Stimulated activated CD4-positive, alpha-beta T cell treated with anti-CD3 and anti-CD28 coated beads, Interleukin-12 subunit alpha, Interleukin-12 subunit beta, amount 100 ng/mL, for 4 hours (primary cell): ENCODE data around the gene IMMP2L.

Experiments
- DNase-seq: peaks from one replicate; pipeline ENCODE4 v3.0.0-alpha.2; 2020

Gene IMMP2L

GRCh38 chr7:111556977-111557376, 5.3 kb downstream of the IMMP2L start:
- no peak for DNase-seq

GRCh38 chr7:111554086-111554485, 8.2 kb downstream of the IMMP2L start:
- DNase-seq: no peak

- no peak for DNase-seq
Observed at GRCh38 chr7:111541067-111541466, 21.2 kb downstream of the IMMP2L start.

DNA sequence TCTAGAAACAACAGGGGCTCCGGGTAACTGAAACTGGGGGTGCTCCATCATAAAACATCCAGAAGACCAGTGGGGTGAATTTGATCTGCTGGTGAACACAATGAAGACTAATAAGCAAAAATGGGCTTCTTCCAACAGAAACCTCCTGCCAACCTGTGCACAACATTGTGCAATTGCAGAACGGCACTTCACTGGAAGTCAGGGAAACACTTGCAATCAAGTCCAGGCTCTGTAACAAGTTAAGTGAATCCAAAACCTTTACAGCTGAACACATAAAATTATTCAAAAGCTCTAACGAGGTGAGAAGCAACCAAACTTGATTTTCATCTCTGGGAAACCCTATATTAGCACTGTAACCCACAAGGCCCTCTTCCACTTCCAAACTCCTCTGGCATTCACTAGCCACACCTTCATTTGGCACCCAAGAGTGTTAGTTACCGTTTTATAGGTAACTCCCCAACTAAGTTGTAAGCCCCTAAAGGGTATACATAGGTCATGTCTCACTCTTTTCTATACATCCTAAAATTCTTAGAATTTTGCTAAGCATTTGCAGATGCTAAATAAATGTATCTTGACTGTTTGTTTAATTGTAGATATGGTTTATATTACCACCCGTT, 22.0 kb downstream of the IMMP2L start:
- DNase-seq: no peak

DNA sequence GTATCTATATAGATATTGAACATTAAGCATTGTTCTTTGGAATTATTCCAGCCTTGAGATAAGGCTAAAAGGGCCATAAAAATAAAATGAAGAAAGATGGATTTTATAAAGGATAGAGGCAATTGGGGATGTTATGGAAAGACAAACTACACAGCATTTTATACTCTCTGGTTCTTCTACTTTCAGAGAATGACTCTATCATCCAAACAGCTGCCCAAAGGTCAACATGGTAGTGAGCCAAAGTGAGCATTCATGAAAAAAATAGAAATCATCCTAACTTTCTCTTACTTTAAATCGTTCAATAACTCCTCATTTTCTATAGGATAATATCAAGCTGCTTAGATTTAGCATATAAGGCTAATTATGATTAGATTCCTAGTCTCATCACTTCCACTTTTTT, 25.2 kb downstream of the IMMP2L start:
- DNase-seq: no peak

- no peak for DNase-seq
Observed at GRCh38 chr7:111535142-111535870, 27.0 kb downstream of the IMMP2L start.

- no peak for DNase-seq
Observed at GRCh38 chr7:111532625-111533024, 29.7 kb downstream of the IMMP2L start.

DNA sequence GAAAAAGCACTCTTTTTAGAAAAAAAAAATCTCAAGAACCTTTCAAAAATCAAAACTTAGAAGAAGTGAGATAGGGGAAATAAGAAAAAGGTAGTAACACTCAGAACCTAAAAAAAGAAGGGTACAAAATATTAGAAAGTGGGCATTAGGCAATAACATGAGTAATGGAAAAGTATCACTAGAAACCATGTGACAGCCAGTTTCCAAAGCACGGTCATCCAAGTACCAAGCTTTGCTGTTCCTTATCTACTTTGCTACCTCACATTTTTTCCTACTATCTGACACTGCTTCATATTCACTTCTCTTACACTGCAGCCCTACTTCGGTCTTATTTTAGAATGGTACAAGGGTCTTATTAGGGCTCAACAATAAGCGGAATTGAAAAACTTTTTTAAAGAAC, 30.3 kb downstream of the IMMP2L start:
- DNase-seq: no peak

DNA sequence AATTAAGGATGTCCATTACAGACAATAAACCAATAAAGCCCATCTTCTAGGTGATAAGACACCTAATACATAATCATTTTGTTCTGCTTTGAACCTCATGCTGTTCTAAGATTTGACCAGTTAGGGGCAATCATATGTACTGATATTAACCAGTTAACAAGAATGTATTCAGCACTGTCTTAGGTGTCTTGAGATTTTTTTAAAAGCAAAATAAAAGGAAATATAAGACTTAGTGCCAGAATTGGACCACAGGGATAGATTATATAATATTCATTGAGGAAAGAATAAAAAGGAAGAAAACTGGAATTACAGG, 32.0 kb downstream of the IMMP2L start:
- no peak for DNase-seq

DNA sequence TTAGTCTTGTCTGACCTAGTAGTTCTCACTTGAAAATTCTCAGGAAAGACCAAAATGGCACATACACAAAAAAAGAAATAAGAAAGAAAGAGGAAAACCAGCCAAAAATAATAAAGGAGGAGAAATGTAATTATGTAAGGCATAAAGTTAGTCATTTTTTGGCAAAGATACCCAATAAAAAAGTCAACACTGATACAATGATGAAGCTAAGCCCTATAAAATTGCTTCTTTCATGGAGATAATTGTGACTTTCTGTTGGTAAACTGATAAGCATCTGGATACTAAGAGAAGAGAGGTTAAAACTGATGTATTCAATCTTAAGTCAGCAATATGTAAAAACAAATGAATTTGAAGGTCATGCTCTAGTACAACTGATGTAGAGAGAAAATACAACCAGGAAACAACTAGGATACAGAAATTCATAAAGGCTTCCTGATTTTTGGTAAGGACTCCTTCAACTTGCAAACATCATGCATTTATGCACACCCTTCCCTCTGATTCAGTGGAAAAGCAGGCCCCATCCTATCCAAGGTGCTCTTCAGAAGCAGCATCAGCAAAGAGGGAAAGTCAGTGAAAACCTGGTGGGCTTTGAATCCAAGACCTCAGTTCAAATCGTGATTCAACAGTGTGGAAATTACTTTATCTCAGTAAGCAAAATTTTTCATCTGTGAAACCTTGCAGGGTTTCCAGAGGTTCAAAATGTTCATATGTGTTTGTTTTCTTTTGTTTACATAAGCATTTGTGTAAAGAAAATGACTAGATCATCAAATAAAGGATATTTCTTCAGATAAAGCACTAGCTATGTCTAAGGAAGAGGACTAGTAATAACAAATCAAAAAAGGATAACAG, 32.6 kb downstream of the IMMP2L start:
- no peak for DNase-seq

GRCh38 chr7:111528331-111528730, 34.0 kb downstream of the IMMP2L start:
- no peak for DNase-seq

- no peak for DNase-seq
Observed at GRCh38 chr7:111527545-111527944, 34.7 kb downstream of the IMMP2L start.

- no peak for DNase-seq
Observed at GRCh38 chr7:111525100-111525499, 37.2 kb downstream of the IMMP2L start.

DNA sequence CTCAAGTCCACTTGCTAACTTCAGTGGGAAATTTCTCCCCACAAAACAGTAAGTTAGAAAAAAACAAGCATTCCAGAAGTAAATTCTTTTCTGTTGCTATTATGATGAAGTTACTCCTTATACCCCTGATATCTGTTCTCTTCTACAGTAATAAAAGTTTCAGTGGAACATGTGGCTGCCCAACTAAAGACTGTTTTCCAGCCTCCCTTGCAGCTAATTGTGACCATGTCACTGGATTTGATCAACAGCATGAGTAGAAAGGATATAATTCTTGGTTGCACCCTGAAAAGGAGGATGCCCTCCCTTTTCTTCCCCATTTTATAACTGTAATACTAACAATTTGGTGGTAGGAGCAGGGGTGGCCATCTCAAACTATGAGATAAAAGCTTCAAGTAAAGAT, 40.6 kb downstream of the IMMP2L start:
- no peak for DNase-seq

GRCh38 chr7:111518264-111518663, 44.0 kb downstream of the IMMP2L start:
- no peak for DNase-seq

DNA sequence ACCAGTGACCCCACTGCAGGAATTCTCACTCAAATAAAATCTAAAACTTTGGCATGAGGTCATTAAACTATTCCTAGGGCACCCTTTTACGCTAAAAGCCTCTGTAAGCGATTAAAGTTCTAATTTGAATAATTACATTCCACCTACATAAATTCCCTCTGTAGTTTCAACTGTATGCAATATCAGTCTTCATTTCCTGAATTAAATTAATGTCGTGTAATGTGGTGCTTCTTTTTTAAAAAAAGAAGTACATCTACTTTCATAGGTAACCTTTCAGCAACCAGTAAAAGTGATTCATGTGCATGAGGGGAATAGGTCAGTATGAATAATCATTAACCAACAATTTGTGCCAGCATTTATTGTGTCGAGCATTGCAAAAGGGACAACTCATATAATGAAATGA, 44.7 kb downstream of the IMMP2L start:
- no peak for DNase-seq

DNA sequence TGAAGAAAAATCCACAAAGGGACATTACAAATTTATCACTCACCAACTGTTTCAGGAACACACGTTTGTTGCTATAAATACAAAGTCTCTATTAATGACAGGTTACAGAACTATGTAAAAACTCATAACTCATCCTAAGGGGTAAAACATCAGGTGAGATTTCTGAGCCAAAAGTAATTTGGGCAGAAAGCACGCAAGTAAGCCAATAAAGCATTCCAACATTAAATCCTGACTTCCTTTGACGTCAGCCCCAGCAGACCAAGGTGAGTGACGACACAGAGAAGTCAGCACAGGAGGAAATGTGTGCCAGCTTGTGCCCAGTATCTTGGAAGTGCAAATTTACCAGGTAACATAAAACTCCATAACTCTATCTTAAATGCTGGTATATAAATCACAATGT, 45.7 kb downstream of the IMMP2L start:
- no peak for DNase-seq

DNA sequence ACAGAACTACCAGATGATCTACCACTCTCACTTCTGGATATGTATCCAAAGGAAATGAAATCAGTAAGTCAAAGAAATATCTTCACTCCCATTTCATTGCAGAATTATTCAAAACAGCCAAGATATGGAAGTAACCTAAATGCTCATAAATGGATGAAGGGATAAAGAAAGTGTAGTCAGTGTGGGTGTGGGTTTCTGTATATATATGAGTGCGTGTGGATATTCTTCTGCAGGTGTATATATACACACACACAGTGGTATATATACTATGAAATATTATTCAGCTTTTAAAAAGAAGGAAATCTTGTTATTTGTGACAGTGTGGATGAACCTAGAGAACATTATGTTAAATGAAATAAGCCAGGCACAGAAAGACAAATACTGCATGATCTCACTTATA, 48.7 kb downstream of the IMMP2L start:
- DNase-seq: no peak

- no peak for DNase-seq
Observed at GRCh38 chr7:111511845-111512244, 50.4 kb downstream of the IMMP2L start.

- no peak for DNase-seq
Observed at GRCh38 chr7:111510584-111511378, 51.5 kb downstream of the IMMP2L start.

DNA sequence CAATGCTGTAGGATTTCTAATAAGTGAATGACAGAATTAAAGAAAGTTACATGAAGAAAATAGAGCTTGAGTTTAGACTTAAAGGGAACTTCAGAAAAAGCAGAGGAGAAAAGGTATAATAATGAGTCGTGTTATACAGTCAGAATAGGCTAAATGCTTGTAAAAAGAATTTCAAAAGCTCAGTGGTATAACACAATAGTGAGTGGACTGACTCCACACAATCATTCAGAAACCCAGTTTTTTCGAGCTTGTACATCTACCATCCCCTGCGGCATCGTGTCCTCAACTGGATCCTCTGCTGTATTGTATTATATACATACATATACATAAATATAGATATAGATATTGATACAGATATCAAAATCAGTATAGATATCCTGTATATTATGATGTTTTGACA, 52.2 kb downstream of the IMMP2L start:
- DNase-seq: no peak

DNA sequence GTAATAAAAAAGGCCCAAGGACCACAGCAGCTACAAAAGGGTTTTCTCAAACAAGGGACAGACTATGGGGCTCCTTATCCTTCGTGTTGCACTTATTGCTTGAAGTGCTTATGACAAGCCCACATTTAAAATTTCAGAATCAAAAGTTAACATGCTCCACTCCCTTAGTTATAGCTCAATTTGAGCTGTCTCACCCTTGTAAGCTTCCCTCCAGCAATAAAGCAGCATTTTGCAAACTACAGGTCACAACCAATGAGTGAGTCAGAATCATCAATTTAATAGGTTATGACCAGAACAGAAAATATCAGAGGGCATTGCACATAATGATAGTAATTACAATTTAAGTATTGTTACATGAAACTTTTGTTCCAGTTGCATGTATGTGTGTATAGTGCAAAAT, 53.0 kb downstream of the IMMP2L start:
- DNase-seq: no peak

DNA sequence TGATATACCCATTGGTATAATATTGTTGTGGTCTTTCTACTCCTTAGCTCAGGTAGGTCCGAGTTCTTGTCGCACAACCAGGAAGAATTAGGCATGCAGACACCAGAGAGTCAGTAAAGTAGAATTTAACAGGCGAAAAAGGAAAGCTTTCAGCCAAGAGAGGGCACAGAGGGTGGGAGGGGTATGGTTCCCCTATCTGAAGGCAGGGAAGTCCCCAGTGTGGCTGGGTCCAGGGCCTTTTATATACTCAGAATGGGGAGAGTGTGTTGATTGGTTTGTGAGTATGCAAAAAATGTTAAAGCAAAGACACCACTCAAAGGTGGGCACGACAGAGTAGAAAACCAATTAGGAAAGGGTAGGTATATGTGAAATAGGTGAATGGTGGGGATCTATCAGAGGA, 53.9 kb downstream of the IMMP2L start:
- DNase-seq: no peak
